Measurements from ENCODE around the gene OPN1MW3.
"Not testable (repeated sequence)": the region's sequence is repeated elsewhere in the genome, so short reads cannot be mapped to it uniquely, and the experiment has no call there.

DNA sequence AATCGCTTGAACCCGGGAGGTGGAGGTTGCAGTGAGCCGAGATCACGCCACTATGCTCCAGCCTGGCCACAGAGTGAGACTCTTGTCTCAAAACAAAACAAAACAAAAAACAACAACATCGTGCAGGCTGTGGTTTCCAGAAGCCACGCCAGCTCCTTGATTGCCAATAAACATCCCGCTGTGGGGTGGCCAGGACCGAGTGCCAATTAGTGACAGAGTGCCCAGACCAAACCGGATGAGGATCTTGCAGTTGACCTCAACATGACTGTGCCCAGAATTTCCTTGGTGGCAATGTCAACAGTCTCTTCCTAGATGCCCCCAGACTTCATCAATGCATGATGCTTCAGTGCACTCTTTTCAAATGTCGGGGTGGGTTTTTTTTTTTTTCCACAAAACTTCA, 1.3 kb downstream of the OPN1MW3 start:
- TF ChIP-seq, protein P1, sequence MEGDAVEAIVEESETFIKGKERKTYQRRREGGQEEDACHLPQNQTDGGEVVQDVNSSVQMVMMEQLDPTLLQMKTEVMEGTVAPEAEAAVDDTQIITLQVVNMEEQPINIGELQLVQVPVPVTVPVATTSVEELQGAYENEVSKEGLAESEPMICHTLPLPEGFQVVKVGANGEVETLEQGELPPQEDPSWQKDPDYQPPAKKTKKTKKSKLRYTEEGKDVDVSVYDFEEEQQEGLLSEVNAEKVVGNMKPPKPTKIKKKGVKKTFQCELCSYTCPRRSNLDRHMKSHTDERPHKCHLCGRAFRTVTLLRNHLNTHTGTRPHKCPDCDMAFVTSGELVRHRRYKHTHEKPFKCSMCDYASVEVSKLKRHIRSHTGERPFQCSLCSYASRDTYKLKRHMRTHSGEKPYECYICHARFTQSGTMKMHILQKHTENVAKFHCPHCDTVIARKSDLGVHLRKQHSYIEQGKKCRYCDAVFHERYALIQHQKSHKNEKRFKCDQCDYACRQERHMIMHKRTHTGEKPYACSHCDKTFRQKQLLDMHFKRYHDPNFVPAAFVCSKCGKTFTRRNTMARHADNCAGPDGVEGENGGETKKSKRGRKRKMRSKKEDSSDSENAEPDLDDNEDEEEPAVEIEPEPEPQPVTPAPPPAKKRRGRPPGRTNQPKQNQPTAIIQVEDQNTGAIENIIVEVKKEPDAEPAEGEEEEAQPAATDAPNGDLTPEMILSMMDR (IDR thresholded peaks at IDR 0.05 in 4 of 5, conservative IDR thresholded peaks at IDR 0.05 in 1 of 5): not testable (repeated sequence)
- TF ChIP-seq POLR2A (IDR thresholded peaks at IDR 0.05): not testable (repeated sequence)
